K562 (cell line): ENCODE results near the gene LY6G5B. TPM values are rescaled to one million over a fixed set of nuclear protein-coding genes. Genes with fewer than 3 reads are reported as not detected.
A peak's percentile ranks its signal among the peaks of the same experiment; 100 is the strongest.

Experiments used
- ARNT ChIP-seq, 2 experiments: fragments of 450-650 bp; IDR thresholded peaks; 2 replicates each; pipeline ENCODE4 v1.6.1; 2016; ENCODE audit warnings: mild to moderate bottlenecking in 1 of 2
- ATF3 ChIP-seq, 2 experiments: fragments of 450-650 bp in 1 of 2; sonication (generic) in 1 of 2; formaldehyde crosslinking in 1 of 2; IDR thresholded peaks in 1 of 2; conservative IDR thresholded peaks in 1 of 2; 2 replicates each; pipeline versions ENCODE4 v1.6.1 to v1.8.1; 2016 to 2023; ENCODE audit warnings: mild to moderate bottlenecking in 2 of 2, moderate library complexity in 2 of 2, inconsistent platforms in 1 of 2, missing genetic modification reagents in 1 of 2
- E2F5 ChIP-seq: sonication (generic); formaldehyde crosslinking; IDR thresholded peaks from 2 replicates; pipeline ENCODE4 v1.8.0; 2022; ENCODE audit warnings: mild to moderate bottlenecking, missing genetic modification reagents
- ESRRA ChIP-seq: fragments of 450-650 bp; IDR thresholded peaks from 2 replicates; pipeline ENCODE4 v1.6.1; 2014; ENCODE audit warnings: low read depth, mild to moderate bottlenecking, moderate library complexity, borderline replicate concordance
- HNRNPL ChIP-seq: fragments of 200-400 bp; formaldehyde crosslinking; IDR thresholded peaks from 2 replicates; pipeline ENCODE4 v1.6.1; 2017; ENCODE audit warnings: low read depth, mild to moderate bottlenecking, low read length
- KAT7 ChIP-seq: sonication (generic); formaldehyde crosslinking; IDR thresholded peaks from 2 replicates; pipeline ENCODE4 v1.8.0; 2022; ENCODE audit warnings: missing genetic modification reagents, mild to moderate bottlenecking, borderline replicate concordance
- KLF10 ChIP-seq: fragments of 250-450 bp; sonication (Bioruptor Pico); IDR thresholded peaks from 2 replicates; pipeline ENCODE4 v1.6.1; 2021; ENCODE audit warnings: matching md5 sums
- MLX ChIP-seq, 2 experiments: fragments of 450-650 bp in 1 of 2; sonication (generic) in 1 of 2; formaldehyde crosslinking; conservative IDR thresholded peaks; 2 replicates each; pipeline versions ENCODE4 v1.4.0 to v1.8.1; 2020 to 2022; ENCODE audit warnings: mild to moderate bottlenecking in 1 of 2, missing genetic modification reagents in 1 of 2
- MYC ChIP-seq, 2 experiments: fragments of 250-450 bp in 1 of 2; sonication (Bioruptor Pico) in 1 of 2; IDR thresholded peaks; 2 replicates each; pipeline versions ENCODE4 v1.5.1 to v1.6.1; 2012 to 2021; ENCODE audit warnings: low read depth in 2 of 2, borderline replicate concordance in 1 of 2, improper control_type of control experiment in 1 of 2, low read length in 1 of 2, mild to moderate bottlenecking in 1 of 2, moderate library complexity in 1 of 2
- NCOA4 ChIP-seq: fragments of 450-650 bp; IDR thresholded peaks from 2 replicates; pipeline ENCODE4 v1.6.1; 2018; ENCODE audit warnings: mild to moderate bottlenecking; ENCODE audit not compliant: partially characterized antibody
- POLR2B ChIP-seq: fragments of 450-650 bp; IDR thresholded peaks from 2 replicates; pipeline ENCODE4 v1.6.1; 2018; ENCODE audit warnings: low read depth; ENCODE audit not compliant: partially characterized antibody
- SMAD1 ChIP-seq: fragments of 150-350 bp; IDR thresholded peaks from 2 replicates; pipeline ENCODE4 v1.6.1; 2014; ENCODE audit warnings: low read length, low read depth; ENCODE audit not compliant: partially characterized antibody
- SRSF7 ChIP-seq: fragments of 200-400 bp; formaldehyde crosslinking; optimal IDR thresholded peaks from 2 replicates; pipeline ENCODE3; 2017; ENCODE audit warnings: mild to moderate bottlenecking, low read depth, low read length
- TFAP4 ChIP-seq: sonication (generic); formaldehyde crosslinking; IDR thresholded peaks from 2 replicates; pipeline ENCODE4 v1.8.0; 2022; ENCODE audit warnings: missing genetic modification reagents, mild to moderate bottlenecking, moderate library complexity, borderline replicate concordance
- ZC3H8 ChIP-seq: fragments of 450-650 bp; IDR thresholded peaks from 2 replicates; pipeline ENCODE4 v1.6.1; 2017
- ZFP1 ChIP-seq: fragments of 450-650 bp; formaldehyde crosslinking; IDR thresholded peaks from 2 replicates; pipeline ENCODE4 v1.4.0; 2020; ENCODE audit warnings: mild to moderate bottlenecking, mixed read lengths
- ZNF146 ChIP-seq: IDR thresholded peaks from one replicate; pipeline ENCODE4 v1.6.1; 2018; ENCODE audit warnings: missing compliant biosample characterization; ENCODE audit not compliant: unreplicated experiment
- ZNF316 ChIP-seq: fragments of 450-650 bp; IDR thresholded peaks from 2 replicates; pipeline ENCODE4 v1.6.1; 2016
- ZNF431 ChIP-seq: sonication (generic); formaldehyde crosslinking; IDR thresholded peaks from 2 replicates; pipeline ENCODE4 v1.8.0; 2022; ENCODE audit warnings: mild to moderate bottlenecking, missing genetic modification reagents
- ZNF444 ChIP-seq: fragments of 250-450 bp; sonication (Bioruptor Pico); IDR thresholded peaks from 2 replicates; pipeline ENCODE4 v1.4.0; 2020; ENCODE audit warnings: mild to moderate bottlenecking, moderate library complexity
- ZNF445 ChIP-seq: fragments of 250-450 bp; sonication (Bioruptor Pico); IDR thresholded peaks from 2 replicates; pipeline ENCODE4 v1.4.0; 2020; ENCODE audit warnings: low read depth, mild to moderate bottlenecking, moderate library complexity
- ZNF449 ChIP-seq: fragments of 250-450 bp; sonication (Bioruptor Pico); IDR thresholded peaks from 2 replicates; pipeline ENCODE4 v1.8.0; 2022; ENCODE audit warnings: moderate library complexity, mild to moderate bottlenecking, inconsistent platforms
- ZNF76 ChIP-seq: fragments of 250-450 bp; sonication (Bioruptor Pico); IDR thresholded peaks from 2 replicates; pipeline ENCODE4 v1.4.0; 2020; ENCODE audit warnings: mild to moderate bottlenecking, moderate library complexity, borderline replicate concordance
- ZNF764 ChIP-seq: fragments of 250-450 bp; sonication (Bioruptor Pico); IDR thresholded peaks from 2 replicates; pipeline ENCODE4 v1.4.0; 2020; ENCODE audit warnings: low read depth, mild to moderate bottlenecking, moderate library complexity
- ZSCAN29 ChIP-seq: fragments of 450-650 bp; IDR thresholded peaks from 2 replicates; pipeline ENCODE4 v1.6.1; 2017
- polyA plus RNA-seq, 8 experiments: library from polyadenylated mRNA; depleted of rRNA in 4 of 8; stranded (reverse) in 5 of 8; unstranded in 3 of 8; fragments of >200 nt; fragmentation: Nextera tagmentation in 2 of 8; fragmentation: Illumina TruSeq in 1 of 8; extraction: Ambion mirVana in 2 of 8; extraction: Trizol in 1 of 8; gene quantifications; 2 replicates each; pipeline versions ENCODE4 v1.2.1 to v1.2.3, GENCODE V29; 2011 to 2014; ENCODE audit warnings: inconsistent platforms in 1 of 8, missing spikeins in 1 of 8
- total RNA-seq, 7 experiments: library from RNA; depleted of rRNA in 6 of 7; stranded (reverse); fragments of >200 nt in 6 of 7; fragmentation: Illumina TruSeq in 2 of 7; extraction: Trizol in 2 of 7; gene quantifications; 2 replicates each; pipeline versions ENCODE4 v1.2.1 to v1.2.3, GENCODE V29; 2011 to 2021; ENCODE audit warnings: low replicate concordance in 1 of 7

The LY6G5B gene
- total and polyA plus RNA-seq, 9 of the 15 experiments (the other 6 are each of a cell fraction or from before 2014, with no cell fraction given), result 6.0 to 27.0 (median 7.5) TPM

GRCh38 chr6:31676904-31677303 is 7.1 kb downstream of the LY6G5B start (continued):
- no peak for TF ChIP-seq POLR2B
- no peak for TF ChIP-seq ZNF431 (CRISPR knock-in tag)
- TF ChIP-seq SRSF7, result no peak
- TF ChIP-seq ZNF444 (CRISPR knock-in tag), result 0 out of 2 replicates have a peak, but pooled peaks have one; percentile 31
- 0 out of 2 replicates have a peak, but pooled peaks have one; percentile 43 for TF ChIP-seq ZNF449
- TF ChIP-seq ZSCAN29, result no peak
- no peak for TF ChIP-seq ZFP1 (CRISPR knock-in tag)
- TF ChIP-seq ZNF764 (CRISPR knock-in tag), result no peak
- TF ChIP-seq TFAP4 (CRISPR knock-in tag), result no peak
- no peak for TF ChIP-seq NCOA4
- TF ChIP-seq ZNF445 (CRISPR knock-in tag), result 0 out of 2 replicates have a peak, but pooled peaks have one; percentile 37
- peak; percentile 89 for TF ChIP-seq ATF3 (IDR thresholded peaks at IDR 0.05)
- TF ChIP-seq ATF3 (CRISPR knock-in tag; conservative IDR thresholded peaks at IDR 0.05), result no peak
- no peak for TF ChIP-seq ZNF76 (CRISPR knock-in tag)
- no peak for TF ChIP-seq ZC3H8
- no peak for TF ChIP-seq E2F5 (CRISPR knock-in tag)
- TF ChIP-seq ESRRA, result no peak
- TF ChIP-seq MLX (CRISPR knock-in tag; conservative IDR thresholded peaks at IDR 0.05), result no peak
- no peak for TF ChIP-seq KAT7 (CRISPR knock-in tag)
- TF ChIP-seq KLF10, result no peak
- TF ChIP-seq SMAD1, result no peak
- no peak for TF ChIP-seq ARNT (IDR thresholded peaks at IDR 0.05)
- 0 out of 2 replicates have a peak, but pooled peaks have one; percentile 24 for TF ChIP-seq MYC (IDR thresholded peaks at IDR 0.05; ENCODE audit: low read depth, low read length)
- TF ChIP-seq MYC (CRISPR knock-in tag; IDR thresholded peaks at IDR 0.05; ENCODE audit: borderline replicate concordance, low read depth), result no peak
- TF ChIP-seq HNRNPL, result no peak
- TF ChIP-seq ZNF316, result no peak
- no peak for TF ChIP-seq ZNF146 (CRISPR knock-in tag)
